ENCODE results near the gene TVP23A. TPM values are rescaled to one million over a fixed set of nuclear protein-coding genes. Genes with fewer than 3 reads are reported as not detected.

TVP23A gene
- polyA plus RNA-seq, 5 donors: 5.5 to 7.9 (median 6.0) TPM

Other genes starting within 250 kb of the TVP23A start
- gene EMP2, start 238.2 kb downstream of the TVP23A start, polyA plus RNA-seq (ENCODE audit: insufficient read depth in 1 of 5, insufficient read length in 5 of 5, low replicate concordance in 1 of 5): 10 to 100 TPM; 57.4 to 66.2 (median 63.0) TPM
- under 1 TPM; 0.29 to 0.85 (median 0.31) TPM for gene TEKT5, start 123.9 kb downstream of the TVP23A start, polyA plus RNA-seq (ENCODE audit: insufficient read depth in 1 of 5, insufficient read length in 5 of 5, low replicate concordance in 1 of 5)
- 10 to 100 TPM; 27.0 to 33.7 (median 30.2) TPM for gene NUBP1, start 75.0 kb downstream of the TVP23A start, polyA plus RNA-seq (ENCODE audit: insufficient read depth in 1 of 5, insufficient read length in 5 of 5, low replicate concordance in 1 of 5)
- 1 to 10 TPM; 2.4 to 5.7 (median 4.5) TPM for gene CIITA, start 58.4 kb upstream of the TVP23A start, polyA plus RNA-seq (ENCODE audit: insufficient read depth in 1 of 5, insufficient read length in 5 of 5, low replicate concordance in 1 of 5)
- gene DEXI, start 123.7 kb upstream of the TVP23A start, polyA plus RNA-seq (ENCODE audit: insufficient read depth in 1 of 5, insufficient read length in 5 of 5, low replicate concordance in 1 of 5): 10 to 100 TPM; 37.5 to 50.9 (median 40.9) TPM
- 10 to 100 TPM; 16.5 to 19.9 (median 18.6) TPM for gene CLEC16A, start 125.8 kb upstream of the TVP23A start, polyA plus RNA-seq (ENCODE audit: insufficient read depth in 1 of 5, insufficient read length in 5 of 5, low replicate concordance in 1 of 5)